AG04449 (cell line): ENCODE results near the gene KCNJ3.

Source experiments
- CTCF ChIA-PET: fragments of 350-600 bp; formaldehyde crosslinking; extraction: SDS; loops from one replicate; lab custom pipeline; 2021; ENCODE audit warnings: antibody characterized with exemption; lab: Yijun Ruan, JAX
- POLR2A ChIA-PET: fragments of 400-600, 350-600 bp; formaldehyde crosslinking; extraction: SDS; loops from one replicate; lab custom pipeline; 2020; ENCODE audit warnings: antibody characterized with exemption, inconsistent platforms; lab: Yijun Ruan, JAX
- DNase-seq: peaks from one replicate; pipeline ENCODE4 v3.0.0-alpha.2; 2010; ENCODE audit warnings: low read depth, low spot score
- H3K4me3 ChIP-seq: 2 replicates; pipeline ENCODE4 v1.5.1; 2011; ENCODE audit warnings: low read depth, mild to moderate bottlenecking, control low read depth, low read length
- TF ChIP-seq, protein P1 (sequence below): IDR thresholded peaks from one replicate; pipeline ENCODE4 v1.5.1; 2011; ENCODE audit warnings: mild to moderate bottlenecking, moderate library complexity, low read length, control low read depth, inconsistent platforms; ENCODE audit not compliant: insufficient read depth; ENCODE audit errors: missing control alignments

Gene KCNJ3

DNA sequence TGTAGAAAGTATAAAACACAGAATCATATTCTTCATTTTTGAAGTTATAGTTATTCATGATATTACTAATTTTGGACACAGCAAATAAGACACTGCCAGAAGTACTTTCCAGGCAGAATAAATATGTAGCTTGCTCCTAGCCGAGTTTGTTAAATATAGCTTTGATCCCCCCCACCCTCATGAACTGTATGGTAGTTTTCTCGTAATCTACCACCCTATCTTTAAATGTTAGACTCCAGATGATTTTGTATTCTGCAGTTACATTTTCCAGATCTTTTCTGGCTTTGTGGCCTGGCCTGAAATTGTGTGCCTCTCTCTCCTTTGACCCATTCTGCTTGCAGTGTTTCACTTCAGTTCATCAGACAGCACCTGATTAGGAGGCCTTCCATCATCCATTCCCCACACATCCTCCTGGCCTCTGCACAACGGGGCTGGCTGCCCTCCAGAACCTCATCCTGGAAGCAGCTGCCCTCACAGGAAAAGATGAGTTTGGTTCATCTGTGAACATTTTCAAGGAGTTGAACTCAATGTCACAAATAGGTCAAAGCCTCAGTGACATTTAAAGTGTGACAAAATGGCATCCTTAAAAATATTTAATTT is 4.7 kb upstream of the KCNJ3 start:
- ChIA-PET CTCF (no interaction called here), POLR2A (no interaction called here)
- H3K4me3 ChIP-seq: no peak overlapping the region
- DNase-seq: no peak
- TF ChIP-seq, protein P1, sequence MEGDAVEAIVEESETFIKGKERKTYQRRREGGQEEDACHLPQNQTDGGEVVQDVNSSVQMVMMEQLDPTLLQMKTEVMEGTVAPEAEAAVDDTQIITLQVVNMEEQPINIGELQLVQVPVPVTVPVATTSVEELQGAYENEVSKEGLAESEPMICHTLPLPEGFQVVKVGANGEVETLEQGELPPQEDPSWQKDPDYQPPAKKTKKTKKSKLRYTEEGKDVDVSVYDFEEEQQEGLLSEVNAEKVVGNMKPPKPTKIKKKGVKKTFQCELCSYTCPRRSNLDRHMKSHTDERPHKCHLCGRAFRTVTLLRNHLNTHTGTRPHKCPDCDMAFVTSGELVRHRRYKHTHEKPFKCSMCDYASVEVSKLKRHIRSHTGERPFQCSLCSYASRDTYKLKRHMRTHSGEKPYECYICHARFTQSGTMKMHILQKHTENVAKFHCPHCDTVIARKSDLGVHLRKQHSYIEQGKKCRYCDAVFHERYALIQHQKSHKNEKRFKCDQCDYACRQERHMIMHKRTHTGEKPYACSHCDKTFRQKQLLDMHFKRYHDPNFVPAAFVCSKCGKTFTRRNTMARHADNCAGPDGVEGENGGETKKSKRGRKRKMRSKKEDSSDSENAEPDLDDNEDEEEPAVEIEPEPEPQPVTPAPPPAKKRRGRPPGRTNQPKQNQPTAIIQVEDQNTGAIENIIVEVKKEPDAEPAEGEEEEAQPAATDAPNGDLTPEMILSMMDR: no peak

DNA sequence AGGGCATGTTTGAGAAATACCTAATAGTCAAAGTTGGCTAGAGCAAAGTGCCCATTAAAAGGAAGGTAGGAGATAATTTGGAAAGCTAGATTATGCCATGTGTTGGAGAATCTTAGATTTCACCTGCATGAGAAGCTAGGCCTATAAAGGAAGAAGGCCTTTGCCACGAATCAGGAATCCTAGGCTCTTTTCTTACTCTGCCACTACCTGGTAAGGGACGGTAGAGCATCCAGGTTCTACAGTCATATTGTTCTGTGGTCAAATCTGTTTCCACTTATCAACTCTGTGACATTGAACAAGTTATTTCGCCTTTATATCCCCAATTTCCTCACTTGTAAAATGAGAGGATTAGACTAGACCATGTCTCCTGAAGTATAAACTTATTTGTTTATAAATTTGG is 3.6 kb upstream of the KCNJ3 start:
- CTCF ChIA-PET: no interaction called here
- DNase-seq: no peak
- TF ChIP-seq, protein P1: no peak
- POLR2A ChIA-PET: no interaction called here
- no peak overlapping the region for H3K4me3 ChIP-seq

DNA sequence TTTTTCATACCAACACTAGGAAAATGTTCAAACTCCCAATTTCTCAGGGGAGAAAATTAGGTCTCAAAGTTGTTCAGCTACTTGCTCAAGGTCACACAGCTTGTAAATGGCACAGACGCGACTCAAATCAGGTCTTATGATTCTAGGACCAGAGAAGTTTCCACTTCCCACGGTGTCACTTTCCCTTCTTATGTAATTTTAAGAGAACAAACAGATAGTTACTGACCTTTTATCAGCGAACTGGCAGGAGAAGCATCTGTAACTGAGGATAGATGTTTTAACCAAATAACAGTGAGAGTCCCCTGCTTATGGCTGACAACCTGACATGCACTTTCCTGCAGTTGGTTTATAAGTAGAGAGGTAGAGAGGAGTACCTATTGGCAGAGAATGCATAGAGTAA is 2.1 kb upstream of the KCNJ3 start:
- ChIA-PET POLR2A (no interaction called here), CTCF (no interaction called here)
- TF ChIP-seq, protein P1: no peak
- no peak for DNase-seq
- no peak overlapping the region for H3K4me3 ChIP-seq

DNA sequence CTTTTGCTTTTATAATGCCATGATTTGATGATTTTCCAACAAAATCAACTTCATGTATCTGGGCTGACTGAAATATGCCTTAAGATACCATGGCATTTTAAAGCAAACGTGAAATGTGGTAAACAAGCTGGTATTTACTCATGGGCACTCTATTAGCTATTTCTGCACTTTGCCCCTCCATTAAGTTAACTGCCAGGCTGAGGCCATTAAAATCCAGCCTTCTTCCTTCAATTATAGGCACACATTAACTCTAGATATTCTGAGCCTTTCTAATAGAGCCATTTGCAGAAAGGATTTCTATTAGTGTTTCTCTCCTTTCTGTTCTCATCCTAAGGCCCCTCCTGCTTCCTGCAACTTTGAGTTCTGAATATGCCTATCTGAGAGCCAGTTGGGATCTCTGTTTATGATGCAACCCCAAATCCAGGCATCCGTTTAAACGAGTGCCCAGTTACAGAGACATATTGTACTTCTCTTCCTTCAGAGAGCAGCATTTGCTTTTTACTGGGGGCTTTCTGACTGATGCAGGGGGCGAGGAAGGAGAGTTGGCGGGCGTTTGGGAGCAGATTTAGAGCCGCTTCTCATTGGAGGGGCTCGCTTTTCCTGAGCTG is 1.6 kb upstream of the KCNJ3 start:
- ChIA-PET POLR2A (no interaction called here), CTCF (no interaction called here)
- H3K4me3 ChIP-seq: no peak overlapping the region
- DNase-seq: no peak
- TF ChIP-seq, protein P1: no peak

DNA sequence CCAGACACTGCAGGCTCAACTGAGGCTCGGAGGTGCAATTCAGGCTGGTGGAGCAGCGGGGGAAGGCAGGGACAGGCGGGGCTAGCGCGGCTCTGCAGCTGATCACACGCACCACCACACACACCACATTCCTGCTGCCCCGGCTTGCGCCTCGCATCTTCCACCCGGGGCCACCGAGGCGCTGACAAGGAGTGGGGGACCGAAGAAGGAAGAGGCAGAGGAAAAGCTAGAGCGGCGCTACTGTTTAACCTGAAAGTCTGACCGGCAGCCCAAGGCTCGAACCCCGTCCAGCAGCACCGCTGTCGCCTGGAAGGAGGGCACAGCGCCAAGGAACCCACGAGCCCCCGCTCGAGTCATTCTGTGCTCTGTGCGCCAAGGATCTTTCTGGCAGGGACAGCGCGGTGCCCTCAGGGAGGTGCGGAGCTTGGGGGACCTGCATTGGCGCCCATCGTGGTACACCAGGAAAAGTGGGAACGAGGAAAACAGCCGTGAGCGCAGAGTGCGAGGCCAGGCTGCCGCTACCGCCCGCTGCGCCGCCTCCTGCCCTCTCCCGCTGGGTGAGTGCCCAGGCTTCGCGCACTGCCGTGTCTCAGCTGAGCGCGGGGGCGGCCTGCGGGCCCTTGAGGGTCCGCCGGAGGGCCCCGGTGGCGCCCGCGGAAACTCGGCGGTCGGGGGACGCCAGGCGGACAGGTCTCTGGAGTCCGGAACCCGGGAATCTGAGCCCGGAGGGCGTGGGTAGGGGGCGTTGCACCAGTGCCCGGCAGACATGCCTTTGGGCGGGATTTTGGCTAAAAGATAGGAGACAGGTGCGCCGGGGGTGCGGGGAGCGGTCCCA is 860 bp upstream of the KCNJ3 start:
- TF ChIP-seq, protein P1: no peak
- CTCF ChIA-PET: no interaction called here
- no peak overlapping the region for H3K4me3 ChIP-seq
- POLR2A ChIA-PET: no interaction called here
- no peak for DNase-seq
